GM10266 (cell line): Measurements from ENCODE around the gene NTM.

Source experiments
- DNase-seq: peaks from one replicate; pipeline ENCODE4 v3.0.0; 2012; ENCODE audit errors: extremely low spot score
- TF ChIP-seq, protein P1 (sequence below): IDR thresholded peaks from 2 replicates; pipeline ENCODE4 v1.5.1; 2012; ENCODE audit warnings: mild to moderate bottlenecking, low read depth; ENCODE audit not compliant: control insufficient read depth, insufficient read depth; ENCODE audit errors: missing control alignments

Gene NTM

GRCh38 chr11:132037467-132037862 is 667.0 kb downstream of the NTM start:
- no peak for DNase-seq
- TF ChIP-seq, protein P1, sequence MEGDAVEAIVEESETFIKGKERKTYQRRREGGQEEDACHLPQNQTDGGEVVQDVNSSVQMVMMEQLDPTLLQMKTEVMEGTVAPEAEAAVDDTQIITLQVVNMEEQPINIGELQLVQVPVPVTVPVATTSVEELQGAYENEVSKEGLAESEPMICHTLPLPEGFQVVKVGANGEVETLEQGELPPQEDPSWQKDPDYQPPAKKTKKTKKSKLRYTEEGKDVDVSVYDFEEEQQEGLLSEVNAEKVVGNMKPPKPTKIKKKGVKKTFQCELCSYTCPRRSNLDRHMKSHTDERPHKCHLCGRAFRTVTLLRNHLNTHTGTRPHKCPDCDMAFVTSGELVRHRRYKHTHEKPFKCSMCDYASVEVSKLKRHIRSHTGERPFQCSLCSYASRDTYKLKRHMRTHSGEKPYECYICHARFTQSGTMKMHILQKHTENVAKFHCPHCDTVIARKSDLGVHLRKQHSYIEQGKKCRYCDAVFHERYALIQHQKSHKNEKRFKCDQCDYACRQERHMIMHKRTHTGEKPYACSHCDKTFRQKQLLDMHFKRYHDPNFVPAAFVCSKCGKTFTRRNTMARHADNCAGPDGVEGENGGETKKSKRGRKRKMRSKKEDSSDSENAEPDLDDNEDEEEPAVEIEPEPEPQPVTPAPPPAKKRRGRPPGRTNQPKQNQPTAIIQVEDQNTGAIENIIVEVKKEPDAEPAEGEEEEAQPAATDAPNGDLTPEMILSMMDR, result no peak

GRCh38 chr11:132037956-132038355 is 667.5 kb downstream of the NTM start:
- DNase-seq, result no peak
- TF ChIP-seq, protein P1, result no peak

GRCh38 chr11:132039521-132039920 is 669.1 kb downstream of the NTM start:
- no peak for DNase-seq
- TF ChIP-seq, protein P1, result no peak

- DNase-seq, result no peak
- TF ChIP-seq, protein P1, result no peak
Measured at GRCh38 chr11:132042296-132042695, 671.9 kb downstream of the NTM start.

GRCh38 chr11:132043714-132044113 is 673.3 kb downstream of the NTM start:
- no peak for DNase-seq
- TF ChIP-seq, protein P1, result no peak

GRCh38 chr11:132045107-132045506 is 674.7 kb downstream of the NTM start:
- TF ChIP-seq, protein P1, result no peak
- DNase-seq, result no peak

GRCh38 chr11:132046288-132046865 is 676.0 kb downstream of the NTM start:
- TF ChIP-seq, protein P1, result no peak

More at GRCh38 chr11:132046288-132046865, 676.0 kb downstream of the NTM start:
- no peak for DNase-seq
